NCI-H1417 treated with DMSO at 0.1 percent for 48 hours (cell line): Measurements from ENCODE around the gene STRAP.
A peak's percentile ranks its signal among the peaks of the same experiment; 100 is the strongest.
"Not testable (repeated sequence)": the region's sequence is repeated elsewhere in the genome, so short reads cannot be mapped to it uniquely, and the experiment has no call there.

ENCODE experiments used
- DNase-seq: peaks from one replicate; lab custom pipeline; 2025; lab: John Stamatoyannopoulos, UW

STRAP gene

DNA sequence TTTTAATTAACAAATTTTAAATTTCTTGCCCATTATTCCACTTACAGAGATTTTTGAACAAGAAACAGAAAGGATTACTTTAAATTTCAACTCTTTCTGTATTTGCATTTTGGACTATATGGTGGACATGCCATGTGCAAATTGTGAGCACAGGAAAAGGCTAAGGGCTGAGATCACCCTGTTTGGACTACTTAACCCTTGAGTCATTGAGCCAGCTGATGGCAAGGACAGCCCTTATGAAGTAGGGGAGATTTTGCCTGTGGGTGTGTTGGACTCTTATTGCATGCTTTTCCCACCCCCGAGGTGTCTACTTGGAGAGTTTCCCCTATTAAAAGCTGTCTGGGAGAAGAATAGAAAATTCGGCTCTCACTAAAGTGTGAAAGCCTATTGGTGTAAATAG is 46.2 kb downstream of the STRAP start:
- DNase-seq = no peak

DNA sequence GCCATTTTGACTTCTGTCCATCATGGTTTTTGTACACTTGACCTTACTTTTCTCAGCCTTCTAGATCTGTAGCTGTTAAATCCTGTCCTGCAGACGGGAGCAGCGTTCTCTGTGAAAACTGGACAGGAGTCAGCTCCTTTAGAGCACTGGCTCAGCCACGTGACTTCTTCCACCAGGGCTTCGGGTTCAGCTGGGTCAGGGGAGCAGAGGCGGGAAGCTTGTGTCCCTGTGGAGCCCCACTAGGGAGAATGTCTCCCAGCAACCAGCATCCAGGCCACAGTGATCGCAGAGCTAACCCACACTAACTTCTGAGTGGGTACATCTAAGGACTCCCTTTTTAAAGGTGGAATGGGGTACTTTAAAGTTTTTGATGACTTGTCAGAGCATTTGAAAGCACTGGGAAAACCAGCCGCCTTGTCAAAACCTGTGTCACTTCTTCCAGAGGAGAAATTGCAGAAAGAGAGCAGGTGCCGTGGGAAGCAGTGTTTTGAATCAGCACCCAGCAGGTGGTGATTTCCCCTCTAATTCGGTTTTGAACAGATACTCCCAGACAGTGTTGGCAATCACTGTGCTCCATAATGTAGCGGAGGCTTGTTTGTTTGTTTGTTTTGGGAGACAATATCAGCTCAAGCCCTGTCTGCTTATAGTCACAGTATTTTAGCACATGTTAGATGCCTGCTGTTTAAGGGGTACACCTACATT is 46.8 kb downstream of the STRAP start:
- DNase-seq = peak; percentile 42

DNA sequence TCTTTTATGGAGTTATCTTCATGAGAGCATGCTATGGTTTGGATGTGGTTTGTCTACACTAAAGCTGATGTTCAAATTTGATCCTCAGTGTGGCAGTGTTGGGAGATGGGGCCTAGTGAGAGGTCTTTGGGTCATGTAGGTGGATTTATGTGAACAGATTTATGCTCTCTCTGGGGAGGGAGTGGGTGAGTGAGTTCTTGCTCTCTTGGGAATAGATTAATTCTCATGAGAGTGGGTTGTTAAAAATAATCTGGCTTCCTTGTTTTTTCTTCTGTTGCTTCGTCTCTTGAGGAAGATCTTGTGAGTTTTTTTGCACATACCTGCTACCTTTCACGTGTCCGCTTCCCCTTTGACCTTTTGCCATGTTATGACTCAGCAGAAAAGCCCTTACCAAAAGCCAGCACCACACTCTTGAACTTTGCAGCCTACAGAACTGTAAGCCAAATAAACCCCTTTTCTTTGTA is 49.4 kb downstream of the STRAP start:
- DNase-seq = no peak

GRCh38 chr12:15932327-15932726 is 50.1 kb downstream of the STRAP start:
- DNase-seq = no peak

GRCh38 chr12:15932971-15933370 is 50.8 kb downstream of the STRAP start:
- DNase-seq = no peak

- DNase-seq = no peak
These were observed 51.6 kb downstream of the STRAP start for GRCh38 chr12:15933751-15934150.

DNA sequence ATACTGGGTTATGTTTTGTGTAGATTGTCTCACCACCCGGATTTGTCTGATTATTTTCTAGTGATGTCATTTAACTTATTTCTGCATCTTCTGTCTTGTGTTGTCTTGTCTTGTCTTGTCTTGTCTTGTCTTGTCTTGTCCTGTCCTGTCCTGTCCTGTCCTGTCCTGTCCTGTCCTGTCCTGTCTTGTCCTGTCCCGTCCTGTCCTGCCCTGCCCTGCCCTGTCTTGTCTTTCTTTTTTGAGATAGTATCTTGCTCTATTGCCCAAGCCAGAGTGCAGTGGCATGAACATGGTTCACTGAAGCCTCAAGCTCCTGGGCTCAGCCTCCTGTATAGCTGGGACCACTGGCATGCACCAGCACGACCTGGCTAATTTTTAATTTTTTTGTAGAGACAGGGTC is 54.6 kb downstream of the STRAP start:
- DNase-seq = no peak

- DNase-seq = no peak
These were observed 55.7 kb downstream of the STRAP start for GRCh38 chr12:15937902-15938301.

DNA sequence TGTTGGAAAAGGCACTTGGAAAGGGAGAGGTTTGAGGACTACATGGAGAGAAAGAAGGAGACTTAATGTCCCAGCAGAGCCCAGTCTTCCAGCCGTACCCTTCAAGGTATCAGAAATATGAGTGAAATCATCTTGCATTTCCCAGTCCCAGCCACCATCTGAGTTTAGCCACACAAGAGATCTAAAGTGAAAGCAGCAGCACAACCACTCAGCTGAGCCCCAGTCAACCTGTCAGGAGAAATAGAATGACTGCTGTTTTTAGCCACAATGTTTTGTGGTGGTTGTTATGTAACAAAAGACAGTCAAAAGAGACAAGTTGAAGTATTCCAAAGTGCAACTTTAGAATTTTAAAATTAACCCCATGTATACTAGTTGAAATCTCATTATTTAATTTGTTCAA is 56.9 kb downstream of the STRAP start:
- DNase-seq = no peak

DNA sequence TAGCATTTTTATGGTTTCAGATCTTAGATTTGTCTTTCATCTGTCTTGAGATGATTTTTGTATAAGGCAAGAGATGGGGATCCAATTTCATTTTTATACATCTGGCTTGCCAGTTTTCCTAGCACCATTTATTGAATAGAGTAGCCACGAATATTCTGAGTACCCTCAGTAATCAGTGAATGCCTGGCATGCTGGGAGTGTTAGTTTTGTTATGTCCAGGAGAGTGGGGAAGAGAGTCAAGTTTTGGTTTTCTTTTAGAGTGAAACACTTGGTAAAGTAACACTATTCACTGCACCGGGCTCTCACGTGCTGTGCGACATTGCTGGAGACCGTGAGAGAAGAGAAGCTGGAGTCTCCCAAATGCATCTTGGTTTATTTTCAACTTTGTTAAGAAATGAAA is 60.3 kb downstream of the STRAP start:
- DNase-seq = no peak

GRCh38 chr12:15943519-15943918 is 61.3 kb downstream of the STRAP start:
- DNase-seq = not testable (repeated sequence)

GRCh38 chr12:15948461-15948860 is 66.3 kb downstream of the STRAP start:
- not testable (repeated sequence) for DNase-seq
